Spleen (tissue), 7 donors: ENCODE data around the gene UBE2L3.
A peak's percentile ranks its signal among the peaks of the same experiment; 100 is the strongest.

Source experiments
- CTCF ChIP-seq, 11 experiments: fragments of 200-600 bp in 7 of 11; fragments of 450-650 bp in 4 of 11; sonication (generic) in 4 of 11; IDR thresholded peaks in 8 of 11; conservative IDR thresholded peaks in 3 of 11; 1 replicate in 7 of 11; 2 replicates in 4 of 11; pipeline versions ENCODE4 v1.4.0 to v1.8.0; 2016 to 2021; ENCODE audit warnings: antibody characterized with exemption in 11 of 11, inconsistent platforms in 4 of 11, mild to moderate bottlenecking in 1 of 11
- POLR2A ChIP-seq, 3 donors: fragments of 450-650 bp; IDR thresholded peaks; one replicate each; pipeline ENCODE4 v1.5.1; 2017; ENCODE audit warnings: antibody characterized with exemption in 3 of 3, mild to moderate bottlenecking in 1 of 3
- POLR2AphosphoS5 ChIP-seq, 3 donors: sonication (generic); formaldehyde crosslinking; IDR thresholded peaks; one replicate each; pipeline ENCODE4 v1.5.1; 2017; ENCODE audit warnings: antibody characterized with exemption in 3 of 3
- donor health status: DM: no; HTN: no; CAD: no; lungs with moderate emphysema.
- donor health status: DM: no; HTN: no; CAD: no.
- donor health status: DM: no; HTN: no; CAD: no.

- TF ChIP-seq CTCF (IDR thresholded peaks at IDR 0.05 in 8 of 11, conservative IDR thresholded peaks at IDR 0.05 in 3 of 11), result no peak
- no peak for TF ChIP-seq POLR2A (IDR thresholded peaks at IDR 0.05)
- TF ChIP-seq POLR2AphosphoS5 (IDR thresholded peaks at IDR 0.05), result peak in 1 of 3 donors; percentile 24
These were observed 24.2 kb downstream of the UBE2L3 start for GRCh38 chr22:21591695-21592094.
